Naive thymus-derived CD4-positive, alpha-beta T cell (primary cell): ENCODE data around the gene ADAMTS17. TPM values are rescaled to one million over a fixed set of nuclear protein-coding genes. Genes with fewer than 3 reads are reported as not detected.

Experiments
- ATAC-seq: fragments of 150-1000 bp; cut with Tn5 transposase; 2 replicates; pipeline ENCODE4 v1.10.0; 2021; ENCODE audit warnings: mild to moderate bottlenecking, moderate library complexity
- CTCF ChIA-PET: fragments of 350-600 bp; sonication (Branson Sonifier 250); formaldehyde crosslinking; loops from one replicate; lab custom pipeline; 2021; ENCODE audit warnings: antibody characterized with exemption; lab: Charles Lee
- POLR2A ChIA-PET: fragments of 350-600 bp; sonication (Branson Sonifier 250); formaldehyde crosslinking; loops from one replicate; lab custom pipeline; 2021; ENCODE audit warnings: antibody characterized with exemption, inconsistent platforms; lab: Charles Lee
- DNase-seq, 9 donors: peaks; one replicate each; pipeline versions ENCODE4 v3.0.0 to v3.0.0-alpha.2; 2020 to 2022; ENCODE audit warnings: mixed read lengths in 1 of 9
- H3K27ac ChIP-seq: one replicate; pipeline ENCODE4 v1.7.0; 2013; ENCODE audit warnings: mild to moderate bottlenecking, low read depth, low read length, moderate library complexity
- H3K27me3 ChIP-seq, 2 donors: one replicate each; pipeline ENCODE4 v1.7.0; 2013; ENCODE audit warnings: low read length in 2 of 2, mild to moderate bottlenecking in 2 of 2, moderate library complexity in 2 of 2; ENCODE audit not compliant: control insufficient read depth in 2 of 2, insufficient read depth in 2 of 2
- H3K36me3 ChIP-seq, 3 experiments: 1 replicate in 2 of 3; 2 replicates in 1 of 3; pipeline ENCODE4 v1.7.0; 2013; ENCODE audit warnings: low read length in 3 of 3, mild to moderate bottlenecking in 3 of 3, moderate library complexity in 1 of 3; ENCODE audit not compliant: insufficient read depth in 3 of 3, control insufficient read depth in 2 of 3
- H3K4me1 ChIP-seq, 2 donors: one replicate each; pipeline ENCODE4 v1.7.0; 2013; ENCODE audit warnings: low read length in 2 of 2, mild to moderate bottlenecking in 2 of 2, moderate library complexity in 1 of 2; ENCODE audit not compliant: control insufficient read depth in 2 of 2, insufficient read depth in 2 of 2
- H3K4me3 ChIP-seq: 2 replicates; pipeline ENCODE4 v1.7.0; 2013; ENCODE audit warnings: mild to moderate bottlenecking, low read length
- H3K9me3 ChIP-seq, 3 experiments: 1 replicate in 2 of 3; 2 replicates in 1 of 3; pipeline ENCODE4 v1.7.0; 2013; ENCODE audit warnings: low read length in 3 of 3; ENCODE audit not compliant: control insufficient read depth in 2 of 3
- H3K27ac Mint-ChIP-seq, 9 donors: one replicate each; pipeline ENCODE4 v1.8.0; 2020 to 2022; ENCODE audit warnings: mixed read lengths in 9 of 9, mild to moderate bottlenecking in 8 of 9, moderate library complexity in 5 of 9, inconsistent platforms in 2 of 9
- H3K27me3 Mint-ChIP-seq, 5 donors: one replicate each; pipeline ENCODE4 v1.8.0; 2021 to 2022; ENCODE audit warnings: mixed read lengths in 5 of 5, mild to moderate bottlenecking in 1 of 5
- H3K36me3 Mint-ChIP-seq, 5 donors: one replicate each; pipeline ENCODE4 v1.8.0; 2020 to 2022; ENCODE audit warnings: mixed read lengths in 5 of 5, mild to moderate bottlenecking in 3 of 5, inconsistent platforms in 1 of 5
- H3K4me1 Mint-ChIP-seq, 7 donors: one replicate each; pipeline ENCODE4 v1.8.0; 2020 to 2022; ENCODE audit warnings: mixed read lengths in 7 of 7, mild to moderate bottlenecking in 3 of 7, inconsistent platforms in 1 of 7
- H3K4me3 Mint-ChIP-seq, 10 donors: one replicate each; pipeline ENCODE4 v1.8.0; 2020 to 2022; ENCODE audit warnings: mild to moderate bottlenecking in 10 of 10, mixed read lengths in 10 of 10, moderate library complexity in 6 of 10, inconsistent platforms in 2 of 10
- H3K9me3 Mint-ChIP-seq, 11 donors: one replicate each; pipeline ENCODE4 v1.8.0; 2020 to 2022; ENCODE audit warnings: mixed read lengths in 11 of 11, mild to moderate bottlenecking in 4 of 11, inconsistent platforms in 1 of 11, moderate library complexity in 1 of 11
- intact Hi-C, 2 donors: fragments of 100-400 bp; cut with micrococcal nuclease; formaldehyde crosslinking; loops; one replicate each; pipeline ENCODE4 v1.15.1; 2023
- polyA plus RNA-seq, 2 donors: library from polyadenylated mRNA; unstranded; fragments of 300-500 nt; fragmentation: Illumina TruSeq; gene quantifications; one replicate each; pipeline ENCODE4 v1.2.3, GENCODE V29; 2021
- total RNA-seq, 6 experiments: library from RNA in 5 of 6; stranded (reverse) in 5 of 6; gene quantifications; 1 replicate in 5 of 6; 2 replicates in 1 of 6; pipeline ENCODE4 v1.2.3 and lab custom pipeline; 2021 to 2026

The ADAMTS17 gene
- total and polyA plus RNA-seq, 7 experiments from 2014 or later: 1.5 to 13.5 (median 3.2) TPM

DNA sequence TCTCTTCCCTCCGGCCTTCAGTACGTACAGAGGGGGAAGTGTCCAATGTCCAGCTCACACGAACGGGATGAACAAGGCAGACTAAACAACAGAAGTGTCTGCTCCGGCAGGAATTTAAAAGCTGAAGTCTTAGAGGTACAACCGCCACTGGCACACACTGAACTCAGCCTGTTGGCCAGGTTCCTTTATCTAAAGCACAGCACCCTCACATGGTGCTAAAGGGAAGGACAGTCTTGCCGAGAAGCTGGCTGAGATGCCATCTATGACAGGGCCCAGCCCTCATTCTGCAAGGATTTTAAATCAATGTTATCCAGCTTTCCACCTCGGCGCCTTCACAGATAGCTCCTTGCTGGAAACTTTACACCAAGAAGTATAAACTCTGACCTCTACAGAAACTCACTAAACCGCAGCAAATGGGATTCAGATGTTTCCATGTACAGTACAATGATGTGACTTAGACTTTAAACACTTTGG, 2.8 kb downstream of the ADAMTS17 start:
- ATAC-seq (peak; percentile 65), DNase-seq (peak in 8 of 9 donors; percentile 45 to 81 (median 74))
- Histone ChIP-seq H3K36me3 (no peaks in the 10 kb centered on the region), H3K9me3 (no peaks in the 10 kb centered on the region), H3K4me1 (peaks cover 18 to 21% of the 10 kb centered on the region in 2 donors), H3K27ac (no peak overlapping the region), H3K4me3 (no peak overlapping the region), H3K27me3 (no peaks in the 10 kb centered on the region)
- Mint-ChIP-seq H3K4me1 (peaks cover 17 to 62% (median 53%) of the 10 kb centered on the region in 7 donors), H3K9me3 (peaks cover 0 to 1% (median 0%) of the 10 kb centered on the region in 11 donors), H3K27ac (peak overlapping the region in 7 of 9 donors; percentile 14 to 71 (median 51)), H3K4me3 (peak overlapping the region; percentile 33 to 82 (median 66)), H3K36me3 (peaks cover 0 to 3% (median 0%) of the 10 kb centered on the region in 5 donors), H3K27me3 (peaks cover 0 to 40% (median 4%) of the 10 kb centered on the region in 5 donors)
- POLR2A ChIA-PET: interaction anchor here (1.2 to 3.3 kb wide), 4 partner anchors 9 to 410 kb away, joined by 3 to 16 read pairs (median 8); no protein-coding TSS in a partner anchor
- CTCF ChIA-PET: interaction anchor here (0.6 to 4.5 kb wide), 20 partner anchors 8 to 1067 kb away, joined by 3 to 42 read pairs (median 5); partner anchors contain the start of genes ASB7 and LINS1
- intact Hi-C loops: loop anchor here (1.0 to 10.0 kb wide), 10 partner anchors 9 to 1067 kb away; no protein-coding TSS in a partner anchor

DNA sequence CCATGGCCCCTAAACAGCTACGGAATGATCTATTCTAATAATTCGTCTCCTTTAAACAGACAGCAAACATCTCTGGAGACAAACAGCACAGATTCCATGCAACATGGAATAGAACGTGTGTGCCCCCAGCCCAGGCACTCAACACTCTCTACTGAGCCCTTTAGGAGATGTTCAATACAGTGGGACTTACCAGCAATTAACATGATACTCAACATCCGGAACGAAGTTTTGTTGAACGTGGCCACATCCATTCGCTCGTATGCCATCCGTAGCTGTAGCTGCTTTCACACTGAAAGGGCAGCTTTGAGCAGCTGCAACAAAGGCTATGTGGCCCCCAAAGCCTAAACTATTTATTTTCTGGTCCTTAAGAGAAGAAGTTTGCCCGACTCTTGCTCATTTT, 3.5 kb downstream of the ADAMTS17 start:
- Histone ChIP-seq H3K9me3 (no peaks in the 10 kb centered on the region), H3K4me1 (peaks cover 26 to 29% of the 10 kb centered on the region in 2 donors), H3K36me3 (no peaks in the 10 kb centered on the region), H3K27ac (no peak overlapping the region), H3K27me3 (no peaks in the 10 kb centered on the region), H3K4me3 (no peak overlapping the region)
- H3K27ac Mint-ChIP-seq: peak overlapping the region in 3 of 9 donors; percentile 44 to 69 (median 51)
- ATAC-seq (no peak), DNase-seq (no peak)
- peaks cover 18 to 70% (median 61%) of the 10 kb centered on the region in 7 donors for H3K4me1 Mint-ChIP-seq
- peak overlapping the region in 9 of 10 donors; percentile 33 to 82 (median 67) for H3K4me3 Mint-ChIP-seq
- CTCF ChIA-PET: interaction anchor here (0.6 to 4.5 kb wide), 14 partner anchors 8 to 1066 kb away, joined by 3 to 42 read pairs (median 7); no protein-coding TSS in a partner anchor
- intact Hi-C loops: loop anchor here (2.0 to 10.0 kb wide), 8 partner anchors 123 to 1066 kb away; no protein-coding TSS in a partner anchor
- H3K9me3 Mint-ChIP-seq: peaks cover 0 to 1% (median 0%) of the 10 kb centered on the region in 11 donors
- POLR2A ChIA-PET: interaction anchor here (1.2 to 3.3 kb wide), 5 partner anchors 8 to 412 kb away, joined by 3 to 16 read pairs (median 4); no protein-coding TSS in a partner anchor
- H3K36me3 Mint-ChIP-seq: peaks cover 0 to 3% (median 0%) of the 10 kb centered on the region in 5 donors
- H3K27me3 Mint-ChIP-seq: peaks cover 0 to 34% (median 2%) of the 10 kb centered on the region in 5 donors

DNA sequence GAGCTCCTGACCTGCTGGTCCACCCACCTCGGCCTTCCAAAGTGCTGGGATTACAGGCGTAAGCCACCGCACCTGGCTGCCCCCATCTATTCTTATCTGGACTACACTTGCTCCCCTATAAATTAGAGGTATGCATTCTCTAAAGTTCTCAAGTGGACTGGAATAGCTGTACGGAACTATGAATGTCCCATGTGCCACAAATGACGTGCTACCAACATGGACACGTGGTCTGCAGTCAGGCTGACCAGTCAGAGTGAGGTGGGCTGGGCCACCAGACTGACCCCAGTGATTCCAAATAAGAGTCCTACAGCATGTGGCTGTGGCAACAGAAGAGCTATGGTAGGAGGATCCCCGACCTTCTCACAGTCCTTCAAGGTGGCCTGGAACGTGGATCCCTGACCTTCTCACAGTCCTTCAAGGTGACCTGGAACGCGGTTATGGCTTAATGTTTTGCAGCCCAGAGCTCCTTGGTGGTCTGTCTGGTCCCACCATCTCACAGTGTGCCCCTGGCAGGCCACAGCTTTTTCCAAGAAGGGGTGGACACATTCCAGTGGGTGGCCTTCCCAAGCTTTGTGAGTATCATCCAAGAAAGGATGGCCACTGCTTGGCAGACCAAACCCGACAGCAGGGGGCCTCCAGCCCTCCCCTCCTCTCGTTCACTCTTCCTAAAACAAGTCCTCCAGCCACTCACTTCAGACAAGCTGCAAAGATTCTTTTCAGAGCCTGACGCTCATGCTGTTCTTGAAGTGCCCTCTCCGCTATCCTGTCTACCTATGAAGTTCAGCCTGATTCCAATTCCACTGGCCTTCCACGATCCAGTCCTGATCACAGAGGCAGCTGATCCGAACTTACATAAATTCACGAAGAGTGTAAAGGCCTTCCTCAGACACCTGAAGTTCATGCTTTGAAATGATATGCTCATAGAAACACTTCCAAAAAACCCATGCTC, 4.4 kb downstream of the ADAMTS17 start:
- H3K4me1 ChIP-seq: peaks cover 32 to 37% of the 10 kb centered on the region in 2 donors
- POLR2A ChIA-PET: interaction anchor here (0.5 to 2.4 kb wide), 3 partner anchors 7 to 412 kb away, joined by 3 to 13 read pairs (median 5); no protein-coding TSS in a partner anchor
- H3K9me3 ChIP-seq: no peaks in the 10 kb centered on the region
- peaks cover 0 to 32% (median 0%) of the 10 kb centered on the region in 5 donors for H3K27me3 Mint-ChIP-seq
- H3K9me3 Mint-ChIP-seq: peaks cover 0 to 1% (median 0%) of the 10 kb centered on the region in 11 donors
- intact Hi-C loops: loop anchor here (2.0 to 10.0 kb wide), 8 partner anchors 123 to 1065 kb away; no protein-coding TSS in a partner anchor
- peak overlapping the region in 2 of 10 donors; percentile 64 to 67 for H3K4me3 Mint-ChIP-seq
- H3K27me3 ChIP-seq: no peaks in the 10 kb centered on the region
- H3K4me1 Mint-ChIP-seq: peaks cover 26 to 77% (median 69%) of the 10 kb centered on the region in 7 donors
- DNase-seq (no peak), ATAC-seq (no peak)
- H3K4me3 ChIP-seq: no peak overlapping the region
- CTCF ChIA-PET: interaction anchor here (0.7 to 4.5 kb wide), 7 partner anchors 10 to 1065 kb away, joined by 3 to 42 read pairs (median 12); no protein-coding TSS in a partner anchor
- peaks cover 0 to 3% (median 0%) of the 10 kb centered on the region in 5 donors for H3K36me3 Mint-ChIP-seq
- peak overlapping the region in 1 of 9 donors; percentile 78 for H3K27ac Mint-ChIP-seq
- H3K27ac ChIP-seq: no peak overlapping the region
- H3K36me3 ChIP-seq: no peaks in the 10 kb centered on the region

- H3K36me3 Mint-ChIP-seq: peaks cover 0 to 3% (median 0%) of the 10 kb centered on the region in 5 donors
- intact Hi-C loops: loop anchor here in 1 of 2 donors (5.0 to 10.0 kb wide), 3 partner anchors 121 to 1064 kb away; no protein-coding TSS in a partner anchor
- peak overlapping the region in 5 of 10 donors; percentile 1 to 50 (median 13) for H3K4me3 Mint-ChIP-seq
Measured at GRCh38 chr15:100336061-100336460, 5.7 kb downstream of the ADAMTS17 start.

GRCh38 chr15:100335335-100335999, 6.3 kb downstream of the ADAMTS17 start:
- peaks cover 0 to 1% (median 0%) of the 10 kb centered on the region in 11 donors for H3K9me3 Mint-ChIP-seq
- H3K27ac Mint-ChIP-seq: peak overlapping the region in 3 of 9 donors; percentile 17 to 53 (median 46)
- H3K36me3 Mint-ChIP-seq: peaks cover 0 to 3% (median 0%) of the 10 kb centered on the region in 5 donors
- DNase-seq (no peak), ATAC-seq (no peak)
- peaks cover 0 to 32% (median 0%) of the 10 kb centered on the region in 5 donors for H3K27me3 Mint-ChIP-seq
- H3K27me3 ChIP-seq: no peaks in the 10 kb centered on the region
- no peaks in the 10 kb centered on the region for H3K36me3 ChIP-seq
- H3K4me1 Mint-ChIP-seq: peaks cover 39 to 90% (median 85%) of the 10 kb centered on the region in 7 donors
- POLR2A ChIA-PET: no interaction called here
- H3K4me1 ChIP-seq: peaks cover 46 to 53% of the 10 kb centered on the region in 2 donors
- CTCF ChIA-PET: interaction anchor here (0.6 to 1.2 kb wide), 3 partner anchors 74 to 407 kb away, joined by 3 read pairs; no protein-coding TSS in a partner anchor
- H3K27ac ChIP-seq: no peak overlapping the region
- no peak overlapping the region for H3K4me3 ChIP-seq
- peak overlapping the region in 6 of 10 donors; percentile 1 to 50 (median 10) for H3K4me3 Mint-ChIP-seq
- intact Hi-C loops: loop anchor here in 1 of 2 donors (5.0 to 10.0 kb wide), 3 partner anchors 121 to 1063 kb away; no protein-coding TSS in a partner anchor
- H3K9me3 ChIP-seq: no peaks in the 10 kb centered on the region

More at GRCh38 chr15:100336061-100336460, 5.7 kb downstream of the ADAMTS17 start:
- DNase-seq (no peak), ATAC-seq (no peak)
- H3K4me3 ChIP-seq: no peak overlapping the region
- ChIA-PET POLR2A (no interaction called here), CTCF (interaction anchor here (0.7 to 1.2 kb wide), 2 partner anchors 260 to 407 kb away, joined by 3 read pairs; no protein-coding TSS in a partner anchor)
- no peaks in the 10 kb centered on the region for H3K9me3 ChIP-seq
- no peaks in the 10 kb centered on the region for H3K36me3 ChIP-seq
- Mint-ChIP-seq H3K27me3 (peaks cover 0 to 33% (median 0%) of the 10 kb centered on the region in 5 donors), H3K9me3 (peaks cover 0 to 1% (median 0%) of the 10 kb centered on the region in 11 donors), H3K27ac (peak overlapping the region in 2 of 9 donors; percentile 17 to 53), H3K4me1 (peaks cover 33 to 86% (median 80%) of the 10 kb centered on the region in 7 donors)
- H3K27ac ChIP-seq: no peak overlapping the region
- no peaks in the 10 kb centered on the region for H3K27me3 ChIP-seq
- H3K4me1 ChIP-seq: peaks cover 42 to 49% of the 10 kb centered on the region in 2 donors
